ENCODE results near the gene KIF16B. TPM values are rescaled to one million over a fixed set of nuclear protein-coding genes. Genes with fewer than 3 reads are reported as not detected.

Gene KIF16B
- total RNA-seq, 4 donors from 2014 or later, result 22.2 to 59.2 (median 31.4) TPM

- 83 to 95% methylated on average over 2 of the region's 2 CpGs for WGBS, 2 donors
- intact Hi-C loops (cut with DNase I; ENCODE audit: low total_unique reads), result no loop called here
- TF ChIP-seq CTCF (IDR thresholded peaks at IDR 0.05), result no peak
- TF ChIP-seq POLR2A (IDR thresholded peaks at IDR 0.05), result no peak
- DNase-seq (ENCODE audit: low spot score in 2 of 2), result no peak
- no peak overlapping the region for H3K4me3 ChIP-seq (ENCODE audit: low read depth, poor library complexity, severe bottlenecking)
Measured at GRCh38 chr20:16535277-16535676, 38.0 kb downstream of the KIF16B start.

- TF ChIP-seq POLR2A (IDR thresholded peaks at IDR 0.05) (no peak), CTCF (IDR thresholded peaks at IDR 0.05) (no peak)
- 76 to 77% methylated on average over 1 of the region's 1 CpG for WGBS, 2 donors
- no peak overlapping the region for H3K4me3 ChIP-seq (ENCODE audit: low read depth, poor library complexity, severe bottlenecking)
- intact Hi-C loops (cut with DNase I; ENCODE audit: low total_unique reads), result no loop called here
- no peak for DNase-seq (ENCODE audit: low spot score in 2 of 2)
Measured at GRCh38 chr20:16533502-16533901, 39.7 kb downstream of the KIF16B start.

GRCh38 chr20:16531485-16531884 is 41.8 kb downstream of the KIF16B start:
- WGBS, 2 donors, result 89 to 95% methylated on average over 8 of the region's 8 CpGs
- DNase-seq (ENCODE audit: low spot score in 2 of 2), result no peak
- intact Hi-C loops (cut with DNase I; ENCODE audit: low total_unique reads), result no loop called here
- H3K4me3 ChIP-seq (ENCODE audit: low read depth, poor library complexity, severe bottlenecking), result no peak overlapping the region
- TF ChIP-seq CTCF (IDR thresholded peaks at IDR 0.05), result no peak
- TF ChIP-seq POLR2A (IDR thresholded peaks at IDR 0.05), result no peak

- intact Hi-C loops (cut with DNase I; ENCODE audit: low total_unique reads), result no loop called here
- DNase-seq (ENCODE audit: low spot score in 2 of 2), result no peak
- WGBS, 2 donors, result 84 to 86% methylated on average over 15 of the region's 15 CpGs
- TF ChIP-seq CTCF (IDR thresholded peaks at IDR 0.05) (no peak), POLR2A (IDR thresholded peaks at IDR 0.05) (no peak)
- no peak overlapping the region for H3K4me3 ChIP-seq (ENCODE audit: low read depth, poor library complexity, severe bottlenecking)
Measured at GRCh38 chr20:16530201-16530681, 43.0 kb downstream of the KIF16B start.

- H3K4me3 ChIP-seq (ENCODE audit: low read depth, poor library complexity, severe bottlenecking), result no peak overlapping the region
- intact Hi-C loops (cut with DNase I; ENCODE audit: low total_unique reads), result no loop called here
- TF ChIP-seq POLR2A (IDR thresholded peaks at IDR 0.05) (no peak), CTCF (IDR thresholded peaks at IDR 0.05) (no peak)
- DNase-seq (ENCODE audit: low spot score in 2 of 2), result peak in 1 of 2 donors; percentile 46
- 38 to 39% methylated on average over 5 of the region's 5 CpGs for WGBS, 2 donors
Measured at GRCh38 chr20:16528078-16528477, 45.2 kb downstream of the KIF16B start.

GRCh38 chr20:16527438-16527837 is 45.8 kb downstream of the KIF16B start:
- 95 to 97% methylated on average over 3 of the region's 3 CpGs for WGBS, 2 donors
- no peak overlapping the region for H3K4me3 ChIP-seq (ENCODE audit: low read depth, poor library complexity, severe bottlenecking)
- TF ChIP-seq POLR2A (IDR thresholded peaks at IDR 0.05), result no peak
- no peak for TF ChIP-seq CTCF (IDR thresholded peaks at IDR 0.05)
- intact Hi-C loops (cut with DNase I; ENCODE audit: low total_unique reads), result no loop called here
- no peak for DNase-seq (ENCODE audit: low spot score in 2 of 2)

All from lower leg skin (tissue), 4 donors.